Gastrocnemius medialis (tissue), 4 donors: Measurements from ENCODE around the gene DGKK.

ENCODE experiments used
- POLR2A ChIP-seq, 2 donors: fragments of 450-650 bp; IDR thresholded peaks; one replicate each; pipeline ENCODE4 v1.6.1; 2017; ENCODE audit warnings: antibody characterized with exemption in 2 of 2, mild to moderate bottlenecking in 2 of 2, moderate library complexity in 2 of 2
- TF ChIP-seq, protein P1 (sequence below), 5 experiments: fragments of 450-650 bp in 3 of 5; fragments of 200-600 bp in 2 of 5; sonication (generic) in 2 of 5; IDR thresholded peaks in 4 of 5; conservative IDR thresholded peaks in 1 of 5; 1 replicate in 4 of 5; 2 replicates in 1 of 5; pipeline ENCODE4 v1.5.1; 2016 to 2019; ENCODE audit warnings: antibody characterized with exemption in 5 of 5, mild to moderate bottlenecking in 3 of 5, moderate library complexity in 3 of 5

DNA sequence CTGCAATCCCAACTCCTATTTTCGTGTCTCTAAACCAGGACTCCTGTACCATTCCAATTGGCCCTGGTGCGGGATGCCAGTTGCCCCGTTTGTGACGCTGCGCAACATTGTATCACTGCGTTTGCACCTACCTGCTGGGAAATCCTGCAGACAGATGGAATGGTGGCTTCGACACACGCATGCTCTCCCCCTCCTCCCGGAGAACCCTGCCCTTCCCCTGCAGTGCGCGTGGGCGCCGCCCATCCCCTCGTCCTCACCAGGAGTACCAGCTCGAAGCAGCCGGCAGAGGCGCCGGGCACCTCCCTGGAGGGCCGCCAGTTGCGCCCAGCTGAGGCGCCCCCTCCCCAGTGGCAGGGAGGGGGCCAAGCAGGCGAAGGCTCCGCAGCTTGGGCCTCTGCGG is 1.4 kb downstream of the DGKK start:
- no peak for TF ChIP-seq POLR2A (IDR thresholded peaks at IDR 0.05)
- TF ChIP-seq, protein P1, sequence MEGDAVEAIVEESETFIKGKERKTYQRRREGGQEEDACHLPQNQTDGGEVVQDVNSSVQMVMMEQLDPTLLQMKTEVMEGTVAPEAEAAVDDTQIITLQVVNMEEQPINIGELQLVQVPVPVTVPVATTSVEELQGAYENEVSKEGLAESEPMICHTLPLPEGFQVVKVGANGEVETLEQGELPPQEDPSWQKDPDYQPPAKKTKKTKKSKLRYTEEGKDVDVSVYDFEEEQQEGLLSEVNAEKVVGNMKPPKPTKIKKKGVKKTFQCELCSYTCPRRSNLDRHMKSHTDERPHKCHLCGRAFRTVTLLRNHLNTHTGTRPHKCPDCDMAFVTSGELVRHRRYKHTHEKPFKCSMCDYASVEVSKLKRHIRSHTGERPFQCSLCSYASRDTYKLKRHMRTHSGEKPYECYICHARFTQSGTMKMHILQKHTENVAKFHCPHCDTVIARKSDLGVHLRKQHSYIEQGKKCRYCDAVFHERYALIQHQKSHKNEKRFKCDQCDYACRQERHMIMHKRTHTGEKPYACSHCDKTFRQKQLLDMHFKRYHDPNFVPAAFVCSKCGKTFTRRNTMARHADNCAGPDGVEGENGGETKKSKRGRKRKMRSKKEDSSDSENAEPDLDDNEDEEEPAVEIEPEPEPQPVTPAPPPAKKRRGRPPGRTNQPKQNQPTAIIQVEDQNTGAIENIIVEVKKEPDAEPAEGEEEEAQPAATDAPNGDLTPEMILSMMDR (IDR thresholded peaks at IDR 0.05 in 4 of 5, conservative IDR thresholded peaks at IDR 0.05 in 1 of 5): no peak
